ENCODE data around the gene JARID2. TPM values are rescaled to one million over a fixed set of nuclear protein-coding genes. Genes with fewer than 3 reads are reported as not detected.

The JARID2 gene
- total and polyA plus RNA-seq, 8 donors = 2.4 to 42.6 (median 11.5) TPM

GRCh38 chr6:15473741-15474161 is 227.9 kb downstream of the JARID2 start:
- intact Hi-C loops (cut with DNase I; ENCODE audit: low total_unique reads) = no loop called here
- Histone ChIP-seq H3K4me1 (peaks cover 0 to 51% (median 15%) of the 10 kb centered on the region in 4 donors), H3K36me3 (peaks cover 0 to 37% (median 24%) of the 10 kb centered on the region in 4 donors), H3K9me3 (no peaks in the 10 kb centered on the region), H3K4me3 (no peak overlapping the region), H3K27me3 (no peaks in the 10 kb centered on the region), H3K27ac (peak overlapping the region in 3 of 5 donors; percentile 20 to 47 (median 27))
- TF ChIP-seq, protein P1, sequence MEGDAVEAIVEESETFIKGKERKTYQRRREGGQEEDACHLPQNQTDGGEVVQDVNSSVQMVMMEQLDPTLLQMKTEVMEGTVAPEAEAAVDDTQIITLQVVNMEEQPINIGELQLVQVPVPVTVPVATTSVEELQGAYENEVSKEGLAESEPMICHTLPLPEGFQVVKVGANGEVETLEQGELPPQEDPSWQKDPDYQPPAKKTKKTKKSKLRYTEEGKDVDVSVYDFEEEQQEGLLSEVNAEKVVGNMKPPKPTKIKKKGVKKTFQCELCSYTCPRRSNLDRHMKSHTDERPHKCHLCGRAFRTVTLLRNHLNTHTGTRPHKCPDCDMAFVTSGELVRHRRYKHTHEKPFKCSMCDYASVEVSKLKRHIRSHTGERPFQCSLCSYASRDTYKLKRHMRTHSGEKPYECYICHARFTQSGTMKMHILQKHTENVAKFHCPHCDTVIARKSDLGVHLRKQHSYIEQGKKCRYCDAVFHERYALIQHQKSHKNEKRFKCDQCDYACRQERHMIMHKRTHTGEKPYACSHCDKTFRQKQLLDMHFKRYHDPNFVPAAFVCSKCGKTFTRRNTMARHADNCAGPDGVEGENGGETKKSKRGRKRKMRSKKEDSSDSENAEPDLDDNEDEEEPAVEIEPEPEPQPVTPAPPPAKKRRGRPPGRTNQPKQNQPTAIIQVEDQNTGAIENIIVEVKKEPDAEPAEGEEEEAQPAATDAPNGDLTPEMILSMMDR (IDR thresholded peaks at IDR 0.05) = no peak
- no peak for TF ChIP-seq EP300 (IDR thresholded peaks at IDR 0.05)
- TF ChIP-seq POLR2AphosphoS5 (IDR thresholded peaks at IDR 0.05) = no peak
- no peak for TF ChIP-seq POLR2A (IDR thresholded peaks at IDR 0.05)
- WGBS, 5 donors = 71 to 84% (median 78%) methylated on average over 6 of the region's 6 CpGs
- DNase-seq = peak in 1 of 2 donors; percentile 35

DNA sequence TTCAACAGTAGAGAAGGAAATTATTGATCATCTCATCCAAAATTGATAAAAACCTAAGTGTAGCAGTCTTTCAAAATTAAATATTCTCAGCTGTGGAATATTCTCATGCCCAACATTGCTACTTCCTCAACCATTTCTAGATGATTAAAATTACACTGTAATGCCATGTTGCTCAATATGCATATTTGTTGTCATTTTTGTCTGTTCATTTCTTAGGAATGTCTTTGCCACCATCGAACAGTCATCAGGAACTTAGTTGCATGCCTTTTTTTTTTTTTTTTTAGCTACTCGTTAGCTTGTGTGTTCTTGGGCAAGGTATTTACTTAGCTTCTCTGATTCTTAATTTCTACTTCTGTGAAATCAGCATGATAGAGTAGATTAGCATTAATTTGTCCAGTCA is 228.3 kb downstream of the JARID2 start:
- TF ChIP-seq EP300 (IDR thresholded peaks at IDR 0.05) = no peak
- TF ChIP-seq POLR2AphosphoS5 (IDR thresholded peaks at IDR 0.05) = no peak
- TF ChIP-seq, protein P1 (IDR thresholded peaks at IDR 0.05) = no peak
- TF ChIP-seq POLR2A (IDR thresholded peaks at IDR 0.05) = no peak
- 72 to 88% (median 79%) methylated on average over 2 of the region's 2 CpGs for WGBS, 5 donors
- no peak overlapping the region for H3K4me3 ChIP-seq
- H3K36me3 ChIP-seq = peaks cover 0 to 34% (median 21%) of the 10 kb centered on the region in 4 donors
- no peaks in the 10 kb centered on the region for H3K9me3 ChIP-seq
- H3K27ac ChIP-seq = peak overlapping the region in 2 of 5 donors; percentile 20 to 47
- H3K27me3 ChIP-seq = no peaks in the 10 kb centered on the region
- H3K4me1 ChIP-seq = peaks cover 0 to 53% (median 15%) of the 10 kb centered on the region in 4 donors
- no peak for DNase-seq
- intact Hi-C loops (cut with DNase I; ENCODE audit: low total_unique reads) = no loop called here

- no peak overlapping the region for H3K27ac ChIP-seq
- no peak for DNase-seq
- H3K36me3 ChIP-seq = peaks cover 0 to 24% (median 11%) of the 10 kb centered on the region in 4 donors
- TF ChIP-seq EP300 (IDR thresholded peaks at IDR 0.05) (no peak), POLR2AphosphoS5 (IDR thresholded peaks at IDR 0.05) (no peak), POLR2A (IDR thresholded peaks at IDR 0.05) (no peak)
- TF ChIP-seq, protein P1 (IDR thresholded peaks at IDR 0.05) = no peak
- WGBS, 5 donors = 77 to 95% (median 82%) methylated on average over 6 of the region's 6 CpGs
- H3K4me3 ChIP-seq = no peak overlapping the region
- H3K4me1 ChIP-seq = peaks cover 0 to 64% (median 24%) of the 10 kb centered on the region in 4 donors
- H3K27me3 ChIP-seq = no peaks in the 10 kb centered on the region
- intact Hi-C loops (cut with DNase I; ENCODE audit: low total_unique reads) = no loop called here
- H3K9me3 ChIP-seq = no peaks in the 10 kb centered on the region
These were observed 229.4 kb downstream of the JARID2 start for GRCh38 chr6:15475261-15475660.

DNA sequence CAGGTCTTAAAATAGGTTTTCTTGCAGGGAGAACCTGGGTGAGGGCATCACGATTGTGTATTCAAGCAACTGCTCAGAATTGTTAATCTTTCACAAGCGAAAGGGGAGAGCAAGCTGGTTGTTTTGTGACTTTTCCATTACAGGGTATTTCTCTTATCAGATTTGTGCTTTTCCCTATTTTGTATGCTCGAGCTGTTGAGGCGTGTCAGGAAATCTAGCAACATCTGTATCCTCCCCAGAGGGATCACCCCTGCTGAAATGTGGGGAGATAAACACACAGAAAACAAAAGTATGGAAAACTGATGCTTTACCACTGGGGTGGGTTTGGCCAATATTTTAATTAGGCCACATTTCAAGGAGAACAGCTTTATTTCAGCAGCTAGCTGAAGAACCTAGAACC is 230.0 kb downstream of the JARID2 start:
- DNase-seq = no peak
- peak overlapping the region in 4 of 5 donors; percentile 18 to 68 (median 58) for H3K27ac ChIP-seq
- H3K36me3 ChIP-seq = peaks cover 0 to 18% (median 7%) of the 10 kb centered on the region in 4 donors
- H3K27me3 ChIP-seq = no peaks in the 10 kb centered on the region
- no peaks in the 10 kb centered on the region for H3K9me3 ChIP-seq
- intact Hi-C loops (cut with DNase I; ENCODE audit: low total_unique reads) = no loop called here
- peaks cover 0 to 65% (median 24%) of the 10 kb centered on the region in 4 donors for H3K4me1 ChIP-seq
- 72 to 76% (median 74%) methylated on average over 4 of the region's 4 CpGs for WGBS, 5 donors
- TF ChIP-seq POLR2AphosphoS5 (IDR thresholded peaks at IDR 0.05) (no peak), POLR2A (IDR thresholded peaks at IDR 0.05) (no peak), EP300 (IDR thresholded peaks at IDR 0.05) (no peak)
- TF ChIP-seq, protein P1 (IDR thresholded peaks at IDR 0.05) = no peak
- H3K4me3 ChIP-seq = no peak overlapping the region
